GM21447 (cell line): ENCODE results near the gene AP3D1.
"Not testable (repeated sequence)": the region's sequence is repeated elsewhere in the genome, so short reads cannot be mapped to it uniquely, and the experiment has no call there.

ENCODE experiments used
- ATAC-seq: cut with Tn5 transposase; IDR thresholded peaks from one replicate; pipeline ENCODE4 v1.9.1; 2021; ENCODE audit not compliant: unreplicated experiment

The AP3D1 gene

GRCh38 chr19:2091926-2092525 lies 59.3 kb downstream of the AP3D1 start:
- ATAC-seq: not testable (repeated sequence)

DNA sequence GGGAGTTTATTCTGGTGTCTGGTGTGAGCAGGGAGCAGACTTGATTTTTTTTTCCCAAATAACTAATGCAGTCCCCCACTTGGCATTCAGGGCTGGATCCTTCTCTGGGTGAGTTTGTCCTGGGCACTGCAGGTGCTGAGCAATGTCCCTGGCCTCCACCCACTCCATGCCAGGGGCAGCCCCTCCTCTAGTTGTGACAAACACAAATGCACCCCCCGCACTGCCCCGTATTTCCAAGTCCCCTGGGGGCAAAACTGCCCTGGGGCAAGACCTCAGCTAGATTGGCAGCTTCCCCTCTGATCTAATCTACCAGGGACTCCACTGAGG lies 61.7 kb downstream of the AP3D1 start:
- peak; percentile 2 for ATAC-seq

- ATAC-seq: no peak
Measured at GRCh38 chr19:2089001-2089711, 62.2 kb downstream of the AP3D1 start.

DNA sequence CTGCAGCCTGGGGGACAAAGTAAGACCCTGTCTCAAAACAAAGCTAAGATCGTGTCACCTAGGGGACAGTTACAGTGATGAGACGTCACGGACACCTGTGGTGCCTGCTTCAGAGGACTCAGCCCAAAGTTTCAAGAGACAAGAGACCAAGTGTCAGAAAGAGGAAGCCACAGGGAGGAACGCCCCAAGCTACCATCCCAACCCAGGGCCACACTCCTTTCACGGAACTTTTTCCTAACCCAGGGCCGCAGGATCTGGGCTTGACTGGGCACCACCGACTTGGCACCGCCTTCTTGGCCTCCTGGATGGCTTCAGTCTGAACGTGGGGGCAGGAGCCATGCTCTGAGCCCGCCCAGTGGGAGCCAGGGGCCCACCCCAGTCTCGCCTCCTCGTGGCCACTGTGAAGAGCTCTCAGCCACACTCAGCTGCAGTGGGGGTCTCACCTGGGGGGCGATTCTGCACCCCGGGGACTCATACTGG lies 63.7 kb downstream of the AP3D1 start:
- ATAC-seq: no peak

GRCh38 chr19:2086695-2087620 lies 64.4 kb downstream of the AP3D1 start:
- not testable (repeated sequence) for ATAC-seq

- ATAC-seq: peak; percentile 30
Measured at GRCh38 chr19:2084993-2085720, 66.2 kb downstream of the AP3D1 start.

DNA sequence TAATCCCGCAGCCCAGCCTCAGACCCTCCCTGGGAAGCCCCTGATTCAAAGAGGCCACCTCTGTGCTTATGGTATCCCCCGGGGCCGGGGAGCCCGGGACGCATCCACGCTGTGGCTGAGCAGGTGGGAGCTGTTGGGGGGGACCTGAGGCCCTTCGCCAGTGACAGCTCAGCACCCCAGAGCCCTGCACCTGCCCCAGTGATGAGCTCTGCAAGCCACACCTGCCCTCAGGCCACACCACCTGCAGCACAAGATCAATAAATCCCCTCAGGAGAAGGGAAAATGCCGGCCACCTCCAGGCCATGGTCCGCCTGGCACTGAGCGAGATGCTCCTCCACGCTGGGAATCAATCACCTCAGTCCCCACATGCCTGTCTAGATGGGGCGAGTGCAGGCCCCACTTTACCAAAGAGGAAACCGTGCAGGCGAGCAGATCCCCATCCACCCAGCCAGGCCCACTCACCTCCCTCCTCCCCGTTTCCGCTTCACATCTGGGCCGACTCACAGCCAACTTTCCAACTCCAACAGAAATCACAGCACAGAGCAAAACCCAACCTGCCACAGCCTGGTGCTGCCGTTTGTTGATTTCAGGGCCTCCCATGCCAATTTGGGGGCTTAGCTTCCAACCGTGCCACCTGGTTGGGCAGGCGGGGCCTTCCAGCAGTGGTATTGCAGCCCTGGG lies 68.1 kb downstream of the AP3D1 start:
- no peak for ATAC-seq

GRCh38 chr19:2081873-2082810 lies 69.2 kb downstream of the AP3D1 start:
- no peak for ATAC-seq

- no peak for ATAC-seq
Measured at GRCh38 chr19:2080336-2080988, 70.9 kb downstream of the AP3D1 start.

DNA sequence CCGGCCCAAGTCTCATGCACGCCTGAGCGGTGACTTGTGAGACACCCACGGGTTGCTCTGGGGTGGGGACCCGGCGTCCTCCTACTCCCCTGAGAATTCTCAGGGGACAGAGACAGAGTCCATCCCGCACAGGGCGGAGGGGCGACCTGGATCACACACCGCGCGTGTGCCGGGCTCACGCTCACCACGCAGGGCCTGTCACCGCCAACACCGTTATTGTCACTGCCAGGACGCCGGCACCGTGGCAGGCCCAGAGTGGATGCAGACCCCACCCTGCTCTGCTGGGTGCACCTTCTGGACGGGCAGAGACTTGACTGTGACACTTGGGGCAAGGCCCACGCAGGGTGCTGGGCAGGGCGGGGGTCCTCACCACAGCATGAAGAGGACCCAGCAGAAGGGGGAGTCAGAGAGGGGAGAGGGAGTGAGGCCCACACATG lies 71.5 kb downstream of the AP3D1 start:
- ATAC-seq: no peak

DNA sequence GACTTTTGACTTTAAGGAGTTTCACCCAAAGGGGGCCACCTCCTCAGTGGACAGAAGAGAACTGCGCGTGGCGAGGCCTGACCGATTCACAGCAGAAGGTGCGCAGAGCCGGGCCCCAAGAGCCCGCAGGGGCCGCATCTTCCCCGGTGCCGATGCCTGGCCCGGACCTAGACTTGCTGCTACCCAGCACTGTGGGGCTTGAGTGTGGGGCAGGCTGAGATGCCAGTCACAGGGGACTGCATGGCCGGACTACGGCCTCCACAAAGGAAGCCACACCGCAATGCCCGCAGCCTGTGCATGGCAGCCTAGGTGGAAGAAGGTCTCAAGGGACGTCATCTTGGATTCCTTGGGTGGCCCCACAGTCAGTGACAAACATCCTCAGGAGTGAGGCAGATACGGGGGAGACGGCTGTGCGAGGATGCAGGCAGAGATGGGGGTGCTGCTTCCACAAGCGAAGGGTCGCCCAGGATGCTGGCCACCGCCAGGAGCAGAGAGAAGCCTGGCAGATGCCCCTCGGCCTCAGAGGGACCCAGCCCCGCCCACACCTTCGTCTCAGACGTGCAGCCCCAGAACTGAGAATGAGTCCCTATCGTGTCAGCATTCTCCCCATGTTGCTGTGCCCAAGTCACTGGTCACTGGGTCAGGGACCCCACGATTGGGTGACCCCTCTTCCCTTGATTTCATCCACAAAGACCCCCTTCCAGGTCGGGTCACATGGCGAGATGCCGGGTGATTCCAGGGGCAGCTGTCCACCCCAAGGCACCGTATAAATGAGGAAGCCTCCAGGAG lies 72.1 kb downstream of the AP3D1 start:
- no peak for ATAC-seq

DNA sequence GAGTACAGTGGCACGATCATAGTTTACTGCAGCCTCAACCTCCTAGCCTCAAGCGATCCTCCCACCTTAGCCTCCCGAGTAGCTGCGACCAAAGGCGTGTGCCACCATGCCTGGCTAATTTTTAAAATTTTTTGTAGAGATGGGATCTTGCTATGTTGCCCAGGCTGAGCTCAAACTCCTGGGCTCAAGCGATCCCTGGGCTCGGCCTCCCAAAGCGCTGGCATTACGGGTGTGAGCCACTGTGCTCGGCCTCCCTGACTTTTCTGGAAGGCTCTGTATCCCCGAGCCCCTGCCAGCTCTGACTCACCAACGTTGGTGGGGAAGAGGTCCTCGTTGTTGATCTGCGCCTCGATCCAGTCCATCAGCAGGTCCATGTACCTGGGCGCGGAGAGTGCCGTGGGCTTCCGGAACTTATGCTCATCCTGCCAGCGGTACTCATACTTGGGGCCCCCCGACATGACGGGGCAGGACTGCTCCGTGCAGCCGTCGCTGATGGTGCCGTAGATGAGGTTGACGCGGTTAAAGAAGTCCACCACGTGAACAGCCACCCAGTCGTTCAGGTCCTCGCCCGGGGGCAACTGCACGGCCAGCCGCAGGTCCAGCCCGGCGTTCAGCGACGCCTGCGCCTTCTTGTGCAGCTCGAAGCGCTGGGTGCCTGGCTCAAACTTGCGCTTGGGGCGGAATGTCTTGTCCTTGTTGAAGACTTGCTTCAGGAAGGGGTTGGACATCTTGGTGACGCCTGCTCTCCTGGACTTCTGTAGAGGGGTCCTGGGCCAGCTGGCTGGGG lies 73.3 kb downstream of the AP3D1 start:
- ATAC-seq: no peak

DNA sequence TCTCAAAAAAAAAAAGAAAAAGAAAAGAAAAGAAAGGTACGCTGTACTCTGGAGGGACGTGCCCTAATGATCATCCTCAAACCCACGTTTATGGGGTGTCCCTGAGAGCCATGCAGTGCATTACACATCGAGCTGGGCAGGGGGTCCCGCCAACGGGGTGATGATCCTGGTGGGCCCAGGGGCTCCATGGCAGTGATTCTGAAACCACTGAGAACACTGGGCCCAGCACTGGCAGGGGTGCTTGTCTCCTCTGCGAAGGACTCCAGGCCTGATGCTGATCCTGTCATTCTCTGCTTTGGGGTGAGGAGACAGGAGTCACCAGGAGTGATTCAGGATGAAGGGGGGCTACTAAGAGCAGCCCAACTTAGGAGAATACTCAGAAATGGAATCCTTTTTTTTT lies 74.0 kb downstream of the AP3D1 start:
- no peak for ATAC-seq

DNA sequence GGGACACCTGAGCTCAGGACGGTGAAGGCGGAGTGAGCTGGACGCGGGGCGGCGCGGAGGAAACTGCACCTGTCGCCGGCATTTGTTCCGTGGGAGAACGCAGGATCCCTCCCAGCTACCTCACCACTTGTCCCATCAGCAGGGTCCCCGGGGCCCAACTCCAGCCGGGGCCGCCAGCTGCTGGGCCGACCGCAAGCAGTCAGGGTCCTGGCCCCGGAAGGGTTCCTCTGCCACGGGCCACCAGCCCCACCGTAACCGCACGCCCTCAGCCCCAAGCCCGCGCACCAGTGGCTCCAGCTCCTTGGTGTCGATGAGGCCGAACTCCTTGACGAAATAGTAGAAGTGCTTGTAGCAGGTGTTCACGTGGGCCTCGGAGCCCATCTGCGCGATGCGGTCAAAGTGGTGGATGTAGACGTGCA lies 74.8 kb downstream of the AP3D1 start:
- no peak for ATAC-seq

GRCh38 chr19:2072757-2073551 lies 78.4 kb downstream of the AP3D1 start:
- no peak for ATAC-seq

GRCh38 chr19:2070986-2071673 lies 80.2 kb downstream of the AP3D1 start:
- ATAC-seq: no peak
